ENCODE results near the gene FAM3C. TPM values are rescaled to one million over a fixed set of nuclear protein-coding genes. Genes with fewer than 3 reads are reported as not detected.

The FAM3C gene
- total and polyA plus RNA-seq, 10 of the 15 experiments (the other 5 are each of a cell fraction or from before 2014, with no cell fraction given) = 11.0 to 110 (median 27.8) TPM

DNA sequence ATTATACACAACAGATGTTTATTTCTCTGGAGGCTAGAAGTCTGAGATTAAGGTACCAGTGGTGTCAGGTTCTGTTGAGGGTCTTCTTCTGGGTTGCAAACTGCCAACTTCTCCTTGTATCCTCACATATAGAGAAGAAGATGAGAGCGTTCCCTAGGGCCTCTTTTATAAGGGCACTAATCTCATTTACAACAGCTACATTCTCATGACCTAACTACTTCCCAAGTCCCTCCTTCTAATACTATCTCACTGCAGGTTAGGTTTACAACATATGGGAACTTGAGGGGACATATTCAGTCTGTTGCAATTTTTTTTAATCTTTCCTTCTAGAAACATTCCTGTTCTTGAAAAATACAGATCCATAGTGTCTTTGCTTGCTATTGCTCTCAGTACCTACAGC lies 18.3 kb upstream of the FAM3C start:
- CTCF ChIA-PET = interaction anchor here (2.5 kb wide), 1 partner anchor 48 kb away, joined by 11 read pairs; no protein-coding TSS in a partner anchor
- H4K20me1 ChIP-seq (ENCODE audit: control insufficient read depth, insufficient read depth) = no peaks in the 10 kb centered on the region
- H3K27ac ChIP-seq (ENCODE audit: control insufficient read depth, insufficient read depth) = no peak overlapping the region
- no peak overlapping the region for H3K4me3 ChIP-seq
- no peak for ATAC-seq
- intact Hi-C loops (cut with micrococcal nuclease; ENCODE audit: unreplicated experiment) = no loop called here
- RAD21 ChIA-PET (ENCODE audit: unreplicated experiment) = no interaction called here
- H3K4me1 ChIP-seq (ENCODE audit: control insufficient read depth, insufficient read depth, low read length) = no peaks in the 10 kb centered on the region
- FAIRE-seq = no peak
- in situ Hi-C loops (cut with MboI) = no loop called here
- BruUV-seq (replicated peaks) = no TSS peak
- WGBS (ENCODE audit: insufficient coverage, insufficient replicate concordance, low lambda C conversion rate, missing lambda C conversion rate) = 89% methylated on average over 1 of the region's 1 CpG
- no peak for DNase-seq (ENCODE audit: low read depth, low spot score)
- H3K9ac ChIP-seq (ENCODE audit: control insufficient read depth, insufficient read depth, low read length) = no peak overlapping the region
- no peak overlapping the region for H3K4me2 ChIP-seq (ENCODE audit: control insufficient read depth, insufficient read depth)
- H3K9me3 ChIP-seq (replicated peaks; ENCODE audit: control insufficient read depth, insufficient read depth, low read length) = no peaks in the 10 kb centered on the region
- no peaks in the 10 kb centered on the region for H3K79me2 ChIP-seq (ENCODE audit: control insufficient read depth, insufficient read depth, low read length)
- H3K27me3 ChIP-seq (replicated peaks in 1 of 2; ENCODE audit: control insufficient read depth in 2 of 2, insufficient read depth in 2 of 2, low read length in 1 of 2) = no peaks in the 10 kb centered on the region
- SMC1A ChIA-PET (ENCODE audit: uncharacterized antibody, unreplicated experiment) = interaction anchor here (1.3 to 1.7 kb wide), 2 partner anchors 120 to 145 kb away, joined by 3 to 6 read pairs; no protein-coding TSS in a partner anchor
- no peak overlapping the region for H2AFZ ChIP-seq (ENCODE audit: control insufficient read depth, low read depth, low read length)
- no peaks in the 10 kb centered on the region for H3K36me3 ChIP-seq (ENCODE audit: control insufficient read depth in 2 of 2, insufficient read depth in 2 of 2, low read length in 1 of 2)
- POLR2A ChIA-PET = no interaction called here
- TF ChIP-seq ZSCAN29 (IDR thresholded peaks at IDR 0.05) = no peak
- TF ChIP-seq, protein P1, sequence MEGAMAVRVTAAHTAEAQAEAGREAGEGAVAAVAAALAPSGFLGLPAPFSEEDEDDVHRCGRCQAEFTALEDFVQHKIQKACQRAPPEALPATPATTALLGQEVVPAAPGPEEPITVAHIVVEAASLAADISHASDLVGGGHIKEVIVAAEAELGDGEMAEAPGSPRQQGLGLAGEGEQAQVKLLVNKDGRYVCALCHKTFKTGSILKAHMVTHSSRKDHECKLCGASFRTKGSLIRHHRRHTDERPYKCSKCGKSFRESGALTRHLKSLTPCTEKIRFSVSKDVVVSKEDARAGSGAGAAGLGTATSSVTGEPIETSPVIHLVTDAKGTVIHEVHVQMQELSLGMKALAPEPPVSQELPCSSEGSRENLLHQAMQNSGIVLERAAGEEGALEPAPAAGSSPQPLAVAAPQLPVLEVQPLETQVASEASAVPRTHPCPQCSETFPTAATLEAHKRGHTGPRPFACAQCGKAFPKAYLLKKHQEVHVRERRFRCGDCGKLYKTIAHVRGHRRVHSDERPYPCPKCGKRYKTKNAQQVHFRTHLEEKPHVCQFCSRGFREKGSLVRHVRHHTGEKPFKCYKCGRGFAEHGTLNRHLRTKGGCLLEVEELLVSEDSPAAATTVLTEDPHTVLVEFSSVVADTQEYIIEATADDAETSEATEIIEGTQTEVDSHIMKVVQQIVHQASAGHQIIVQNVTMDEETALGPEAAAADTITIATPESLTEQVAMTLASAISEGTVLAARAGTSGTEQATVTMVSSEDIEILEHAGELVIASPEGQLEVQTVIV (IDR thresholded peaks at IDR 0.05; ENCODE audit: borderline replicate concordance, partially characterized antibody) = no peak
- TF ChIP-seq CBX3 (IDR thresholded peaks at IDR 0.05; ENCODE audit: borderline replicate concordance, low read depth) = no peak
- TF ChIP-seq HDGF (IDR thresholded peaks at IDR 0.05) = no peak
- TF ChIP-seq MEF2B (IDR thresholded peaks at IDR 0.05; ENCODE audit: partially characterized antibody, poor library complexity, severe bottlenecking) = no peak
- TF ChIP-seq, protein P2, sequence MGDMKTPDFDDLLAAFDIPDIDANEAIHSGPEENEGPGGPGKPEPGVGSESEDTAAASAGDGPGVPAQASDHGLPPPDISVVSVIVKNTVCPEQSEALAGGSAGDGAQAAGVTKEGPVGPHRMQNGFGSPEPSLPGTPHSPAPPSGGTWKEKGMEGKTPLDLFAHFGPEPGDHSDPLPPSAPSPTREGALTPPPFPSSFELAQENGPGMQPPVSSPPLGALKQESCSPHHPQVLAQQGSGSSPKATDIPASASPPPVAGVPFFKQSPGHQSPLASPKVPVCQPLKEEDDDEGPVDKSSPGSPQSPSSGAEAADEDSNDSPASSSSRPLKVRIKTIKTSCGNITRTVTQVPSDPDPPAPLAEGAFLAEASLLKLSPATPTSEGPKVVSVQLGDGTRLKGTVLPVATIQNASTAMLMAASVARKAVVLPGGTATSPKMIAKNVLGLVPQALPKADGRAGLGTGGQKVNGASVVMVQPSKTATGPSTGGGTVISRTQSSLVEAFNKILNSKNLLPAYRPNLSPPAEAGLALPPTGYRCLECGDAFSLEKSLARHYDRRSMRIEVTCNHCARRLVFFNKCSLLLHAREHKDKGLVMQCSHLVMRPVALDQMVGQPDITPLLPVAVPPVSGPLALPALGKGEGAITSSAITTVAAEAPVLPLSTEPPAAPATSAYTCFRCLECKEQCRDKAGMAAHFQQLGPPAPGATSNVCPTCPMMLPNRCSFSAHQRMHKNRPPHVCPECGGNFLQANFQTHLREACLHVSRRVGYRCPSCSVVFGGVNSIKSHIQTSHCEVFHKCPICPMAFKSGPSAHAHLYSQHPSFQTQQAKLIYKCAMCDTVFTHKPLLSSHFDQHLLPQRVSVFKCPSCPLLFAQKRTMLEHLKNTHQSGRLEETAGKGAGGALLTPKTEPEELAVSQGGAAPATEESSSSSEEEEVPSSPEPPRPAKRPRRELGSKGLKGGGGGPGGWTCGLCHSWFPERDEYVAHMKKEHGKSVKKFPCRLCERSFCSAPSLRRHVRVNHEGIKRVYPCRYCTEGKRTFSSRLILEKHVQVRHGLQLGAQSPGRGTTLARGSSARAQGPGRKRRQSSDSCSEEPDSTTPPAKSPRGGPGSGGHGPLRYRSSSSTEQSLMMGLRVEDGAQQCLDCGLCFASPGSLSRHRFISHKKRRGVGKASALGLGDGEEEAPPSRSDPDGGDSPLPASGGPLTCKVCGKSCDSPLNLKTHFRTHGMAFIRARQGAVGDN (IDR thresholded peaks at IDR 0.05) = no peak
- TF ChIP-seq, protein P3, sequence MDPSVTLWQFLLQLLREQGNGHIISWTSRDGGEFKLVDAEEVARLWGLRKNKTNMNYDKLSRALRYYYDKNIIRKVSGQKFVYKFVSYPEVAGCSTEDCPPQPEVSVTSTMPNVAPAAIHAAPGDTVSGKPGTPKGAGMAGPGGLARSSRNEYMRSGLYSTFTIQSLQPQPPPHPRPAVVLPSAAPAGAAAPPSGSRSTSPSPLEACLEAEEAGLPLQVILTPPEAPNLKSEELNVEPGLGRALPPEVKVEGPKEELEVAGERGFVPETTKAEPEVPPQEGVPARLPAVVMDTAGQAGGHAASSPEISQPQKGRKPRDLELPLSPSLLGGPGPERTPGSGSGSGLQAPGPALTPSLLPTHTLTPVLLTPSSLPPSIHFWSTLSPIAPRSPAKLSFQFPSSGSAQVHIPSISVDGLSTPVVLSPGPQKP (IDR thresholded peaks at IDR 0.05; ENCODE audit: low read depth, low read length) = no peak
- TF ChIP-seq, protein P4, sequence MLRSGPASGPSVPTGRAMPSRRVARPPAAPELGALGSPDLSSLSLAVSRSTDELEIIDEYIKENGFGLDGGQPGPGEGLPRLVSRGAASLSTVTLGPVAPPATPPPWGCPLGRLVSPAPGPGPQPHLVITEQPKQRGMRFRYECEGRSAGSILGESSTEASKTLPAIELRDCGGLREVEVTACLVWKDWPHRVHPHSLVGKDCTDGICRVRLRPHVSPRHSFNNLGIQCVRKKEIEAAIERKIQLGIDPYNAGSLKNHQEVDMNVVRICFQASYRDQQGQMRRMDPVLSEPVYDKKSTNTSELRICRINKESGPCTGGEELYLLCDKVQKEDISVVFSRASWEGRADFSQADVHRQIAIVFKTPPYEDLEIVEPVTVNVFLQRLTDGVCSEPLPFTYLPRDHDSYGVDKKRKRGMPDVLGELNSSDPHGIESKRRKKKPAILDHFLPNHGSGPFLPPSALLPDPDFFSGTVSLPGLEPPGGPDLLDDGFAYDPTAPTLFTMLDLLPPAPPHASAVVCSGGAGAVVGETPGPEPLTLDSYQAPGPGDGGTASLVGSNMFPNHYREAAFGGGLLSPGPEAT (IDR thresholded peaks at IDR 0.05; ENCODE audit: low read depth) = no peak
- TF ChIP-seq MTA2 (IDR thresholded peaks at IDR 0.05; ENCODE audit: low read depth) = no peak
- no peak for TF ChIP-seq YBX1 (IDR thresholded peaks at IDR 0.05)
- no peak for TF ChIP-seq POLR2AphosphoS5 (IDR thresholded peaks at IDR 0.05; ENCODE audit: low read length)
- no peak for TF ChIP-seq POLR2AphosphoS2 (IDR thresholded peaks at IDR 0.05; ENCODE audit: low read depth, low read length)

Measured in GM12878 (cell line).